WTC11 (cell line): Measurements from ENCODE around the gene SLC9A9. TPM values are rescaled to one million over a fixed set of nuclear protein-coding genes. Genes with fewer than 3 reads are reported as not detected.

ENCODE experiments used
- ATAC-seq: fragments of 200-7000 bp; cut with Tn5 transposase; 2 replicates; pipeline ENCODE4 v1.10.0; 2021; ENCODE audit warnings: mild to moderate bottlenecking, moderate library complexity
- CTCF ChIA-PET: fragments of 300-600 bp; sonication (Branson Sonifier 250); formaldehyde crosslinking; loops from one replicate; lab custom pipeline; 2021; ENCODE audit warnings: antibody characterized with exemption; lab: Charles Lee
- POLR2A ChIA-PET: fragments of 350-600 bp; sonication (Branson Sonifier 250); formaldehyde crosslinking; loops from one replicate; lab custom pipeline; 2021; ENCODE audit warnings: antibody characterized with exemption; lab: Charles Lee
- DNase-seq: peaks from one replicate; pipeline ENCODE4 v3.0.0; 2021; ENCODE audit warnings: low spot score
- H3K27ac Mint-ChIP-seq: 2 replicates; pipeline ENCODE4 v1.8.0; 2021; ENCODE audit warnings: mixed read lengths
- H3K27me3 Mint-ChIP-seq: 2 replicates; pipeline ENCODE4 v1.8.0; 2021; ENCODE audit warnings: low read depth, mild to moderate bottlenecking, moderate library complexity, mixed read lengths
- H3K36me3 Mint-ChIP-seq: 2 replicates; pipeline ENCODE4 v1.8.0; 2021; ENCODE audit warnings: mixed read lengths
- H3K4me1 Mint-ChIP-seq: 2 replicates; pipeline ENCODE4 v1.8.0; 2022; ENCODE audit warnings: mixed read lengths
- H3K4me3 Mint-ChIP-seq: 2 replicates; pipeline ENCODE4 v1.8.0; 2021; ENCODE audit warnings: mild to moderate bottlenecking, moderate library complexity, mixed read lengths
- H3K9me3 Mint-ChIP-seq: 2 replicates; pipeline ENCODE4 v1.8.0; 2021; ENCODE audit warnings: mixed read lengths
- AFF4 ChIP-seq: sonication (generic); formaldehyde crosslinking; IDR thresholded peaks from 2 replicates; pipeline ENCODE4 v1.8.1; 2023; ENCODE audit warnings: mild to moderate bottlenecking, missing genetic modification reagents, borderline replicate concordance
- ATF2 ChIP-seq: sonication (generic); formaldehyde crosslinking; IDR thresholded peaks from 2 replicates; pipeline ENCODE4 v1.8.1; 2022; ENCODE audit warnings: low read depth, missing genetic modification reagents, borderline replicate concordance
- CREB1 ChIP-seq: sonication (generic); formaldehyde crosslinking; IDR thresholded peaks from 2 replicates; pipeline ENCODE4 v1.8.0; 2023; ENCODE audit warnings: mild to moderate bottlenecking, missing genetic modification reagents
- CTCF ChIP-seq: fragments of 200-600 bp; IDR thresholded peaks from 2 replicates; pipeline ENCODE4 v1.8.0; 2022; ENCODE audit warnings: antibody characterized with exemption
- ELF4 ChIP-seq: sonication (generic); formaldehyde crosslinking; IDR thresholded peaks from 2 replicates; pipeline ENCODE4 v1.8.1; 2022; ENCODE audit warnings: low read depth, mild to moderate bottlenecking, moderate library complexity, missing genetic modification reagents
- EMX1 ChIP-seq: fragments of 250-450 bp; sonication (Bioruptor Pico); IDR thresholded peaks from 2 replicates; pipeline ENCODE4 v1.8.0; 2021; ENCODE audit warnings: mild to moderate bottlenecking
- JUN ChIP-seq: sonication (generic); formaldehyde crosslinking; IDR thresholded peaks from 2 replicates; pipeline ENCODE4 v1.8.0; 2023; ENCODE audit warnings: mild to moderate bottlenecking, missing genetic modification reagents
- SMAD4 ChIP-seq: sonication (generic); formaldehyde crosslinking; IDR thresholded peaks from 2 replicates; pipeline ENCODE4 v1.8.0; 2022; ENCODE audit warnings: mild to moderate bottlenecking, missing genetic modification reagents
- TCF7 ChIP-seq: sonication (generic); formaldehyde crosslinking; IDR thresholded peaks from 2 replicates; pipeline ENCODE4 v1.8.0; 2022; ENCODE audit warnings: mild to moderate bottlenecking, low read depth, missing genetic modification reagents, moderate library complexity
- USF1 ChIP-seq: sonication (generic); formaldehyde crosslinking; IDR thresholded peaks from 2 replicates; pipeline ENCODE4 v1.8.0; 2022; ENCODE audit warnings: mild to moderate bottlenecking, missing genetic modification reagents
- ZMAT4 ChIP-seq: fragments of 250-450 bp; sonication (Bioruptor Pico); IDR thresholded peaks from 2 replicates; pipeline ENCODE4 v1.9.0; 2021; ENCODE audit warnings: mild to moderate bottlenecking
- ZNF423 ChIP-seq: fragments of 250-450 bp; sonication (Bioruptor Pico); IDR thresholded peaks from 2 replicates; pipeline ENCODE4 v2.1.2; 2022; ENCODE audit warnings: mild to moderate bottlenecking, moderate library complexity
- total RNA-seq: library from RNA; stranded (reverse); gene quantifications from 3 replicates; pipeline ENCODE4 v1.2.3, GENCODE V29; 2021

Gene SLC9A9
- total RNA-seq, 1 experiment from 2014 or later, result 1.2 TPM

GRCh38 chr3:143888846-143889245 lies 40.6 kb upstream of the SLC9A9 start:
- CTCF ChIA-PET, result interaction anchor here (1.0 to 1.4 kb wide), 2 partner anchors 83 to 114 kb away, joined by 3 to 4 read pairs; partner anchors contain the start of gene DIPK2A
- H3K9me3 Mint-ChIP-seq, result peaks cover 5% of the 10 kb centered on the region; the same call in 1 of the 2 replicates
- ATAC-seq, result peak; percentile 86
- TF ChIP-seq AFF4 (CRISPR knock-in tag) (no peak), ATF2 (CRISPR knock-in tag) (no peak), SMAD4 (CRISPR knock-in tag) (no peak), CTCF (no peak), ZMAT4 (no peak), JUN (no peak), USF1 (CRISPR knock-in tag) (no peak), ELF4 (CRISPR knock-in tag) (no peak)
- TF ChIP-seq, all 79 proteins: peak for 0
- Mint-ChIP-seq H3K4me1 (peaks cover 33% of the 10 kb centered on the region), H3K27me3 (peaks cover 5% of the 10 kb centered on the region; the same call in 1 of the 2 replicates), H3K36me3 (no peaks in the 10 kb centered on the region), H3K27ac (peak overlapping the region; percentile 29), H3K4me3 (peak overlapping the region; percentile 1; the same call in 1 of the 2 replicates)
- POLR2A ChIA-PET, result interaction anchor here (0.6 to 1.6 kb wide), 2 partner anchors 83 kb away, joined by 4 read pairs; partner anchors contain the start of gene DIPK2A
- no peak for DNase-seq

- H3K4me3 Mint-ChIP-seq, result no peak overlapping the region
- H3K4me1 Mint-ChIP-seq, result peaks cover 38% of the 10 kb centered on the region
- DNase-seq (no peak), ATAC-seq (peak; percentile 32; the same call in 1 of the 2 replicates)
- ChIA-PET CTCF (interaction anchor here (1.0 to 1.4 kb wide), 2 partner anchors 84 to 114 kb away, joined by 3 to 4 read pairs; partner anchors contain the start of gene DIPK2A), POLR2A (interaction anchor here (1.6 kb wide), 1 partner anchor 84 kb away, joined by 4 read pairs; the partner anchor contains the start of gene DIPK2A)
- no peak for TF ChIP-seq TCF7 (CRISPR knock-in tag)
- no peaks in the 10 kb centered on the region for H3K36me3 Mint-ChIP-seq
- H3K9me3 Mint-ChIP-seq, result peaks cover 5% of the 10 kb centered on the region; the same call in 1 of the 2 replicates
- peaks cover 5% of the 10 kb centered on the region; the same call in 1 of the 2 replicates for H3K27me3 Mint-ChIP-seq
- H3K27ac Mint-ChIP-seq, result peak overlapping the region; percentile 29; the same call in 1 of the 2 replicates
These were observed 39.9 kb upstream of the SLC9A9 start for GRCh38 chr3:143888166-143888565.

- ATAC-seq (peak; percentile 65), DNase-seq (peak; percentile 20)
- no peak overlapping the region for H3K4me3 Mint-ChIP-seq
- no peaks in the 10 kb centered on the region for H3K36me3 Mint-ChIP-seq
- no peak overlapping the region for H3K27ac Mint-ChIP-seq
- TF ChIP-seq ZNF423 (CRISPR knock-in tag), result no peak
- no peak for TF ChIP-seq CREB1
- TF ChIP-seq EMX1 (CRISPR knock-in tag), result no peak
- TF ChIP-seq CTCF, result peak; percentile 61
- CTCF ChIA-PET, result interaction anchor here (1.1 to 2.6 kb wide), 4 partner anchors 19 to 90 kb away, joined by 3 to 18 read pairs (median 5); partner anchors contain the start of genes DIPK2A and SLC9A9
- POLR2A ChIA-PET, result interaction anchor here (0.5 to 1.6 kb wide), 2 partner anchors 86 to 878 kb away, joined by 3 to 10 read pairs; partner anchors contain the start of gene DIPK2A
- peaks cover 38% of the 10 kb centered on the region for H3K4me1 Mint-ChIP-seq
- peaks cover 5% of the 10 kb centered on the region; the same call in 1 of the 2 replicates for H3K9me3 Mint-ChIP-seq
- peaks cover 5% of the 10 kb centered on the region; the same call in 1 of the 2 replicates for H3K27me3 Mint-ChIP-seq
These were observed 37.6 kb upstream of the SLC9A9 start for GRCh38 chr3:143885780-143886427.
